Panc1 (cell line): ENCODE measurements around the gene MBTPS2. TPM values are rescaled to one million over a fixed set of nuclear protein-coding genes. Genes with fewer than 3 reads are reported as not detected.

Source experiments
- ATAC-seq: fragments of 200-7000 bp; cut with Tn5 transposase; 2 replicates; pipeline ENCODE4 v1.9.1; 2020; ENCODE audit warnings: mild to moderate bottlenecking, moderate library complexity
- BruUV-seq: library from RNA; stranded (reverse); fragments of 400-500 nt; replicated peaks from 2 replicates; lab custom pipeline; 2021; lab: Mats Ljungman, UMichigan
- CTCF ChIA-PET: fragments of 300-600 bp; sonication (Branson Sonifier 250); formaldehyde crosslinking; loops from one replicate; lab custom pipeline; 2022; ENCODE audit warnings: antibody characterized with exemption; lab: Charles Lee
- POLR2A ChIA-PET: fragments of 300-600 bp; sonication (Branson Sonifier 250); formaldehyde crosslinking; loops from one replicate; lab custom pipeline; 2022; ENCODE audit warnings: antibody characterized with exemption; lab: Charles Lee
- DNase-seq: peaks from one replicate; pipeline ENCODE4 v3.0.0-alpha.2; 2010; ENCODE audit warnings: low read depth, low spot score
- H3K27ac ChIP-seq: 2 replicates; pipeline ENCODE4 v1.5.1; 2011; ENCODE audit warnings: mild to moderate bottlenecking, low read length, inconsistent platforms
- H3K27me3 ChIP-seq: fragments of 200-500 bp; sonication (Bioruptor generic); 2 replicates; pipeline ENCODE4 v1.6.0; 2014; ENCODE audit warnings: low read length, inconsistent platforms; ENCODE audit not compliant: control insufficient read depth, insufficient read depth
- H3K36me3 ChIP-seq: fragments of 200-500 bp; sonication (Bioruptor generic); 2 replicates; pipeline ENCODE4 v1.5.1; 2014; ENCODE audit warnings: inconsistent platforms, mild to moderate bottlenecking, low read length, moderate library complexity; ENCODE audit not compliant: control insufficient read depth, insufficient read depth
- H3K4me1 ChIP-seq: 2 replicates; pipeline ENCODE4 v1.5.1; 2011; ENCODE audit warnings: inconsistent platforms, mild to moderate bottlenecking, low read length, moderate library complexity; ENCODE audit not compliant: control insufficient read depth, insufficient read depth
- H3K4me3 ChIP-seq, 2 experiments: 2 replicates each; pipeline ENCODE4 v1.5.1; 2011 to 2012; ENCODE audit warnings: low read depth in 2 of 2, low read length in 2 of 2, mild to moderate bottlenecking in 2 of 2, inconsistent platforms in 1 of 2, moderate library complexity in 1 of 2
- H3K9me3 ChIP-seq: fragments of 200-500 bp; sonication (Bioruptor generic); 2 replicates; pipeline ENCODE4 v1.5.1; 2014; ENCODE audit warnings: low read depth, mild to moderate bottlenecking, inconsistent platforms, low read length, moderate library complexity; ENCODE audit not compliant: control insufficient read depth, insufficient read depth
- CTCF ChIP-seq: fragments of 450-650 bp; IDR thresholded peaks from 2 replicates; pipeline ENCODE4 v1.5.1; 2017; ENCODE audit warnings: mild to moderate bottlenecking
- POLR2AphosphoS5 ChIP-seq: IDR thresholded peaks from 2 replicates; pipeline ENCODE4 v1.6.1; 2012; ENCODE audit warnings: mild to moderate bottlenecking, low read depth, low read length, moderate library complexity
- REST ChIP-seq, 2 experiments: IDR thresholded peaks; 2 replicates each; pipeline ENCODE4 v1.6.1; 2011 to 2012; ENCODE audit warnings: low read depth in 2 of 2, control low read depth in 1 of 2, low read length in 1 of 2, mild to moderate bottlenecking in 1 of 2, moderate library complexity in 1 of 2; ENCODE audit not compliant: insufficient read depth in 1 of 2
- SIN3A ChIP-seq: IDR thresholded peaks from 2 replicates; pipeline ENCODE4 v1.6.1; 2012; ENCODE audit warnings: low read depth, mild to moderate bottlenecking, low read length, moderate library complexity, borderline replicate concordance; ENCODE audit not compliant: insufficient read depth
- TCF7L2 ChIP-seq: IDR thresholded peaks from 2 replicates; pipeline ENCODE4 v1.6.1; 2011; ENCODE audit warnings: mild to moderate bottlenecking, low read depth, low read length, inconsistent platforms
- in situ Hi-C: cut with HindIII; loops from 2 replicates; pipeline ENCODE4 v1.10.0; 2016; ENCODE audit warnings: low sequenced_read_pairs, low pct_unique_long_range_greater_than_20kb
- intact Hi-C: fragments of 100-400 bp; cut with micrococcal nuclease; formaldehyde crosslinking; loops from one replicate; pipeline ENCODE4 v1.10.0; 2022; ENCODE audit not compliant: unreplicated experiment
- total RNA-seq: library from RNA; stranded (reverse); gene quantifications from one replicate; pipeline ENCODE4 v1.2.1, GENCODE V29; 2021; ENCODE audit not compliant: unreplicated experiment

Gene MBTPS2
- total RNA-seq, 1 experiment from 2014 or later, result 13.5 TPM

- ATAC-seq, result no peak
- CTCF ChIA-PET, result no interaction called here
- no peak for DNase-seq
- in situ Hi-C loops (no loop called here), intact Hi-C loops (no loop called here)
- H3K4me1 ChIP-seq, result peaks cover 10% of the 10 kb centered on the region
- H3K4me3 ChIP-seq, result no peak overlapping the region
- POLR2A ChIA-PET, result no interaction called here
- no peak overlapping the region for H3K27ac ChIP-seq
- no TSS peak for BruUV-seq
- H3K36me3 ChIP-seq, result no peaks in the 10 kb centered on the region
- no peaks in the 10 kb centered on the region for H3K27me3 ChIP-seq
- TF ChIP-seq TCF7L2, result no peak
- TF ChIP-seq REST (IDR thresholded peaks at IDR 0.05; ENCODE audit: insufficient read depth in 1 of 2, low read depth in 2 of 2, low read length in 1 of 2), result no peak
- TF ChIP-seq POLR2AphosphoS5, result no peak
- no peak for TF ChIP-seq SIN3A
- no peak for TF ChIP-seq CTCF
- H3K9me3 ChIP-seq, result no peaks in the 10 kb centered on the region
Observed at GRCh38 chrX:21802054-21802670, 37.3 kb upstream of the MBTPS2 start.

GRCh38 chrX:21802839-21803238 is 36.6 kb upstream of the MBTPS2 start:
- ATAC-seq (no peak), DNase-seq (no peak)
- ChIA-PET CTCF (no interaction called here), POLR2A (no interaction called here)
- intact Hi-C loops, result no loop called here
- H3K4me1 ChIP-seq, result peaks cover 10% of the 10 kb centered on the region
- BruUV-seq, result no TSS peak
- H3K27ac ChIP-seq, result no peak overlapping the region
- TF ChIP-seq POLR2AphosphoS5 (no peak), SIN3A (no peak), CTCF (no peak), REST (IDR thresholded peaks at IDR 0.05; ENCODE audit: insufficient read depth in 1 of 2, low read depth in 2 of 2, low read length in 1 of 2) (no peak), TCF7L2 (no peak)
- in situ Hi-C loops, result no loop called here
- no peaks in the 10 kb centered on the region for H3K27me3 ChIP-seq
- no peak overlapping the region for H3K4me3 ChIP-seq
- H3K9me3 ChIP-seq, result no peaks in the 10 kb centered on the region
- H3K36me3 ChIP-seq, result no peaks in the 10 kb centered on the region
